Glutamatergic neuron (in vitro differentiated cells): Measurements from ENCODE around the gene SMARCC1. TPM values are rescaled to one million over a fixed set of nuclear protein-coding genes. Genes with fewer than 3 reads are reported as not detected.

ENCODE experiments used
- DNase-seq: peaks from one replicate; pipeline ENCODE4 v3.0.0; 2022
- H3K27ac Mint-ChIP-seq: one replicate; pipeline ENCODE4 v1.8.0; 2020; ENCODE audit warnings: mild to moderate bottlenecking, mixed read lengths, inconsistent platforms; ENCODE audit not compliant: unreplicated experiment
- H3K27me3 Mint-ChIP-seq: one replicate; pipeline ENCODE4 v1.8.0; 2020; ENCODE audit warnings: mild to moderate bottlenecking, moderate library complexity, mixed read lengths, inconsistent platforms; ENCODE audit not compliant: unreplicated experiment
- H3K36me3 Mint-ChIP-seq: one replicate; pipeline ENCODE4 v1.8.0; 2020; ENCODE audit warnings: mild to moderate bottlenecking, mixed read lengths, inconsistent platforms; ENCODE audit not compliant: unreplicated experiment
- H3K4me1 Mint-ChIP-seq: one replicate; pipeline ENCODE4 v1.8.0; 2020; ENCODE audit warnings: mild to moderate bottlenecking, low read depth, mixed read lengths, inconsistent platforms; ENCODE audit not compliant: unreplicated experiment
- H3K4me3 Mint-ChIP-seq: one replicate; pipeline ENCODE4 v1.8.0; 2020; ENCODE audit warnings: mild to moderate bottlenecking, mixed read lengths, inconsistent platforms; ENCODE audit not compliant: unreplicated experiment
- H3K9me3 Mint-ChIP-seq: one replicate; pipeline ENCODE4 v1.8.0; 2020; ENCODE audit warnings: mild to moderate bottlenecking, moderate library complexity, mixed read lengths, inconsistent platforms; ENCODE audit not compliant: unreplicated experiment
- CTCF ChIP-seq: fragments of 200-600 bp; sonication (generic); IDR thresholded peaks from one replicate; pipeline ENCODE4 v1.5.0; 2021; ENCODE audit not compliant: partially characterized antibody, unreplicated experiment
- total RNA-seq: library from RNA; stranded (reverse); fragmentation: NEBNext Ultra II Directional; extraction: Animal tissue kit (Norgen Biotek cat#: 25700); gene quantifications from one replicate; pipeline ENCODE4 v1.2.1, GENCODE V29; 2021; ENCODE audit not compliant: unreplicated experiment

SMARCC1 gene
- total RNA-seq, 1 donor from 2014 or later: 196 TPM

GRCh38 chr3:47592066-47592795 is 189.5 kb downstream of the SMARCC1 start:
- Mint-ChIP-seq H3K4me1 (no peaks in the 10 kb centered on the region), H3K27ac (no peak overlapping the region), H3K9me3 (peaks cover 7% of the 10 kb centered on the region), H3K4me3 (no peak overlapping the region), H3K27me3 (peaks cover 4% of the 10 kb centered on the region), H3K36me3 (no peaks in the 10 kb centered on the region)
- TF ChIP-seq CTCF: no peak
- no peak for DNase-seq

GRCh38 chr3:47590216-47590615 is 191.5 kb downstream of the SMARCC1 start:
- Mint-ChIP-seq H3K4me1 (no peaks in the 10 kb centered on the region), H3K27me3 (peaks cover 4% of the 10 kb centered on the region), H3K9me3 (peaks cover 9% of the 10 kb centered on the region), H3K27ac (no peak overlapping the region), H3K36me3 (peaks cover 9% of the 10 kb centered on the region), H3K4me3 (no peak overlapping the region)
- no peak for DNase-seq
- TF ChIP-seq CTCF: no peak

- peaks cover 8% of the 10 kb centered on the region for H3K9me3 Mint-ChIP-seq
- H3K36me3 Mint-ChIP-seq: peaks cover 10% of the 10 kb centered on the region
- no peaks in the 10 kb centered on the region for H3K4me1 Mint-ChIP-seq
- H3K27ac Mint-ChIP-seq: no peak overlapping the region
- no peak overlapping the region for H3K4me3 Mint-ChIP-seq
- no peak for TF ChIP-seq CTCF
- DNase-seq: no peak
- peaks cover 4% of the 10 kb centered on the region for H3K27me3 Mint-ChIP-seq
Measured at GRCh38 chr3:47588587-47588986, 193.1 kb downstream of the SMARCC1 start.

GRCh38 chr3:47588053-47588452 is 193.6 kb downstream of the SMARCC1 start:
- peaks cover 4% of the 10 kb centered on the region for H3K27me3 Mint-ChIP-seq
- H3K36me3 Mint-ChIP-seq: peaks cover 10% of the 10 kb centered on the region
- no peak overlapping the region for H3K27ac Mint-ChIP-seq

More at GRCh38 chr3:47588053-47588452, 193.6 kb downstream of the SMARCC1 start:
- Mint-ChIP-seq H3K9me3 (peaks cover 6% of the 10 kb centered on the region), H3K4me3 (no peak overlapping the region), H3K4me1 (no peaks in the 10 kb centered on the region)
- DNase-seq: no peak
- no peak for TF ChIP-seq CTCF
